HG03196 (cell line): ENCODE measurements around the gene MGAT5B.

Experiments used
- ATAC-seq: cut with Tn5 transposase; IDR thresholded peaks from one replicate; pipeline ENCODE4 v1.9.1; 2021; ENCODE audit not compliant: unreplicated experiment

Gene MGAT5B

GRCh38 chr17:76925441-76925891 lies 57.3 kb downstream of the MGAT5B start:
- ATAC-seq = no peak

DNA sequence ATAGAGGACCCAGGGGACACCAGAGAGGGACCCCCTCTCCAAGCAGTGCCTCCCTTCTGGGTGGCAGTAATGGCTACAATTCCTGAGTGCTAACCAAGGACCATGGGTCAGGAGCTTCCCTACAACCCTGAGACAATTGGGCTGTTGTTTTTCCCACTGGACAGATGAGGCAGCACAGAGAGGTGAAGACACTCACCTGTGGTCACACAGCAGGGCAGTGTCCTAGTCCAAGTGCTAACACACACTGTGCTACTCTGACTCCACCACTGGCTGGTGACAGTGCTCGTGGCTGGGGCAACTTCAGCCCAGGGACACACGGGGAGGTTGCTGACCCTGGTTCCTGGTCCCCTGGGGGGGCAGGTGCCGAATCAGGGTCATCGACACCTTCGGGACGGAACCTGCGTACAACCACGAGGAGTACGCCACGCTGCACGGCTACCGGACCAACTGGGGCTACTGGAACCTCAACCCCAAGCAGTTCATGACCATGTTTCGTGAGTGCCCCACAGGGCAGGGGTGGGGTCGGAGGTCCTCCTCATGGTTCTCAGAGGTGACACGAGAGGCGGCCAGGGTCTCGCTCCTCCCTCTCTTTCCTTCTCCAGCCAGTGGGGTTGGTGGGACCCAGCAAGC lies 58.1 kb downstream of the MGAT5B start:
- ATAC-seq = no peak

- ATAC-seq = no peak
Measured at GRCh38 chr17:76927577-76927976, 59.4 kb downstream of the MGAT5B start.

- no peak for ATAC-seq
Measured at GRCh38 chr17:76927982-76928381, 59.8 kb downstream of the MGAT5B start.

DNA sequence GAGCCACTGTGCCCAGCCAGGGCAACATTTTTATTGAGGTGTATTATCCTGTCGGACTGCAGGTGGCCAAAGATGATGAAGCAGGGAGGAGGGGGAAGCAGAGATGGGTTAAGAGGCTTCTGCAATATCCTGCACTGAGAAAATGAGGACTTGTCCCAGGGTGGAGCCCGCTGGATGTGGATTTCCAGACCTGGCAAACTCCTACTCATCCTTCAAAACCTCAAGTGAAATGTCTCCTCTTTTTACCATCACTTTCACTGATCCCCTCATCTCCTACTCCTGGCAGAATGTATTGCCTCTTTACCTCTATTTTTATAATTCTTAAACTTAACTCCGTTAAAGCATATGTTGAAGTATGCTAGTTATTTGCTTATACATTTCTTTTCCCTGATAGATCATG lies 60.9 kb downstream of the MGAT5B start:
- ATAC-seq = no peak

GRCh38 chr17:76929601-76930000 lies 61.4 kb downstream of the MGAT5B start:
- ATAC-seq = no peak

- ATAC-seq = no peak
Measured at GRCh38 chr17:76930107-76930506, 61.9 kb downstream of the MGAT5B start.

GRCh38 chr17:76932402-76933333 lies 64.5 kb downstream of the MGAT5B start:
- ATAC-seq = no peak

DNA sequence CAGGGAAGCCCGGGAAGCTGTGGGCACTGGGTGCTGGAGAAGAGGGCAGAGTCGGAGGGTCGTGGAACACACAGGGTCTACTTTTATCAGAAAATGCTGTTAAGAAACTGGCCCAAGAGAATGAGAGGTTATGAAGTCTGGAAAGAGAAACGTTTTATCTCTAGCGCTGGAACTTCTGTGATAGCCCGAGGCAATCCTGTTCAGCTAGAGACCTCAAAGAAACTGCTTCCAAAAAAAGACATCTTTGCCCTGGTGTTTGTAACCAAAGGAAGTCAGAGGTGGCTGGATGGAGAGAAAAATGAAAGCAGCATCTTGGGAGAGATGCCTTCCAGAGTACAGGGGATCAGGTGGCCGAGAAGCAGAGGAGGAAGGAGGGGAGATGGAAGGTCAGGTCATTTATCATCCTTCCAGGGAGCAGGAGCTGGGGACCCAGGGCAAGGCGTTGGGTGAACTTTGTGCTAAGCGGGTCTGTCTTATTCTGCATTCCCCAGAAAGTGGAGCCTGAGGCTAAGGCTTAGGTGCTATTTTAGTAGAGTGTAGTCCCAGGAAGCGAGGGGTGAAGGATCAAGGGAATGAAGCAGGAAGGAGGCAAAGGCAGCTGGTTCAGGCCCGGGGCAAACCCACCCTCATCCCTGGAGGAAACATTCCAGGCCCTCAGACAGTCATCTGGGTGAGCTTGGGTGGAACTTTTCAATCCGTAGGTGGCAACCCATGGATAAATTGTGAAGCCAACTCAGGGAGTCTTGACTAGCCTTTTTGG lies 66.5 kb downstream of the MGAT5B start:
- ATAC-seq = no peak

DNA sequence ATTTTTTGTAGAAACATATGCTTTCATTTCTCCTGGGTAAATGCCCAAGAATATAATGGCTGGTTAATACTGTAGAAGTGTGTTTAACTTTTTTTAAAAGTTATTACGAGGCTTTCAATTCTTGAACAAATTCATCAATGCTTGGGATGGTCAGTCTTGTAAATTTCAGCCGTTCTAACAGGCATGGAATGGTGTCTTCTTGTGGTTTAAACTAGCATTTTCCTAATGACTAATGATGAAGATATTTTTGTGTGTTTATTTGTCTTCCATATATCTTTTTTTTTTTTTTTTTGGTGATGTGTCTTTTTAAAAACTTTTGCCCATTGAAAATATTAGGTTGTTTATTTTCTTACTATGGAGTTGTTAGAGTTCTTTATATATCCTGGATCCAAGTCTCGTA lies 67.1 kb downstream of the MGAT5B start:
- no peak for ATAC-seq

DNA sequence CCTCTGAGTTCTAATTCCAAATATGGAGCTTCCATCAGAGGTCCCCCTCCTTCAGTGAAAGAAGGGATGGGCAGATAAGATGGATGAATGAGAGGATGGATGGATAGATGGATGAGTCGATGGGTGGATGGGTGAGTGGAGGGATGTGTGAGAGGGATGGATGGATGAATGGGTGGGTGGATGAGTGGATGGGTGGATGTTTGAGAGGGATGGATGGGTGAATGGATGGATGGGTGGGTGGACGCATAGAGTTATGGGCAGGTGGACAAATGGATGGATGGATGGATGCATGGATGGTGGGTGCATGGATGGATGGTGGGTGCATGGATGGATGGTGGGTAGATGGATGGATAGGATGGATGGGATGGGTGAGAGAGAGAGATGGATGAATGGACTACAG lies 69.0 kb downstream of the MGAT5B start:
- no peak for ATAC-seq

DNA sequence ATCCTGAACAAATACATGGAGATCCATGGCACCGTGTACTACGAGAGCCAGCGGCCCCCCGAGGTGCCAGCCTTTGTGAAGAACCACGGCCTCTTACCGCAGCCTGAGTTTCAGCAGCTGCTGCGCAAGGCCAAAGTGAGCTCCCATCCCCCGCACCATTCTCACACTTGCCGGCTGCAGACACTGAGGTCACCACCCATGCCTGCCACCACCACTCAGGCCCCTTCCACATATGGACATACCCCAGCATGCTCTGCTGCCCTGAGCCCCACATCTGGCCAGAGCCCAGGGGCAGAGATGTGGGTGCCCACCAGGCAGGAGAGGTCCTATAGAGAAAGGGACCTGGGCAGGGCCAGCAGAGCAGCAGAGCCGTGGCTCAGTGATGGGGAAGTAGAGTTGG lies 69.8 kb downstream of the MGAT5B start:
- no peak for ATAC-seq

GRCh38 chr17:76940295-76940694 lies 72.1 kb downstream of the MGAT5B start:
- no peak for ATAC-seq

DNA sequence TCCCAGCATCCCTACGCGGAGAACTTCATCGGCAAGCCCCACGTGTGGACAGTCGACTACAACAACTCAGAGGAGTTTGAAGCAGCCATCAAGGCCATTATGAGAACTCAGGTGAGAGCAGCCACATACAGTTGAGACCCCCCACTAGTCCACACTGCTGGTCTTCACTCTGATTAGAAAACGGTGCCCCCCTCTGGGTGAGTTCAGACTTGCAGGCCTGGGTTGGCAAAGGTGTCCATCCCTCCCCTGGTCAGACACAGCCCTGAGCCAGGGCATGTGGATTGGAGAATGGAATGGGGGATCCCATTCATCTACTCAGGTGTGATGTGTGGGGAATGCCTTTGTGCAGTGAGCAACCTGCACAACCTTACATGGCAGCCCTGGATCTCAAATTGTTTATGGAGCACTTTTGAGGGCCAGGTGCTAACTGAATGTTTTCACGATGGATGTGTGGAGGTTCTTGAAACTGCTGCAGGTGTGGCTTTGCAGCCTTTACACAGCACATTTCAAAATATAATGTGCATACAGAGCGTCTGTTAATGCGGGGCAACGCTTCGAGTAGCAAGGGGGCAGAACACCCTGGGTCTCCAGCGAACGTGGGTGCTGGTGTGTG lies 72.6 kb downstream of the MGAT5B start:
- ATAC-seq = no peak

DNA sequence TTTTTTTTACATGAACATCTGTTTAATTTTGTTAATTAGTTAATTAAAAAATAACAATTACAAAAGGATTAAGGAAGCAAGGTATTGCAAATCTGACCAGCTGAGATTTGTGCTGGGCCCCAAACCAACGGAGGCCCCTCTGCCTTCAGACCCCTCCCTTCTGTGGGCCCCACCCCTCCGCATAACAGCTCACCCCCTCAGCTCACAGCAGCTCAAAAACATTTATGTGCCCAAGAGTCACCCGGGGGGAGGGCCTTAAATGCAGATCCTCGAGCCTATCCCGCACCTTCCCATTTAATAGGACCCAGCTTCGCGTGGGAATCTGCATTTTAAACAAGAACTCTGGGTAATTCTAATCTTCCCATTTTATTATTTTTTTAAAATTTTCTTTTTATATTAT lies 75.0 kb downstream of the MGAT5B start:
- no peak for ATAC-seq

- no peak for ATAC-seq
Measured at GRCh38 chr17:76943781-76944213, 75.6 kb downstream of the MGAT5B start.

- ATAC-seq = no peak
Measured at GRCh38 chr17:76944477-76944876, 76.3 kb downstream of the MGAT5B start.

GRCh38 chr17:76946111-76946771 lies 78.0 kb downstream of the MGAT5B start:
- ATAC-seq = no peak

- ATAC-seq = no peak
Measured at GRCh38 chr17:76946772-76947135, 78.5 kb downstream of the MGAT5B start.

DNA sequence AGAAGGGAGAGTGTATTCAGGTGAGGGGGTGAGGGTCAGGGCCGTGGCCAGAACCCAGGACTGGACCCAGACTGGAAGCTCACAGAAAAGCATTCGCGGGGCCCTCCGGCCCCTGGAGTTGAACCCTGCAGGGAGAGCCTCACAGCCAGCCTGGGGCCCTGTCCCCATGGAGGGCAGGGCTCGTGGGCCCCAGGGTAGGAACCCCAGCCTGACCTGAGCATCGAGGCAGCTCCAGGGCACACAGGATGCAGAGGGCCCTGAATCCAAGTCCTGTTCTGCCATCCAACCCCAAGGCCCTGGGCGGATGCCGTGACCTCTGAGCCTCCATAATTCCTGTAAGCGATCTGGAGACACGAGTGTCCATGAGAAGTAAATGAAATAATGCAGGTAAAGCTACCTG lies 79.1 kb downstream of the MGAT5B start:
- no peak for ATAC-seq

- ATAC-seq = no peak
Measured at GRCh38 chr17:76947771-76948170, 79.6 kb downstream of the MGAT5B start.
